Right atrium auricular region (tissue), 2 donors: ENCODE measurements around the gene KCNT2. TPM values are rescaled to one million over a fixed set of nuclear protein-coding genes. Genes with fewer than 3 reads are reported as not detected.

Source experiments
- DNase-seq: peaks from one replicate; pipeline ENCODE4 v3.0.0-alpha.2; 2019; ENCODE audit warnings: low spot score
- H3K27ac ChIP-seq, 2 donors: fragments of 200-600 bp; sonication (generic); 1 replicate in 1 of 2; 2 replicates in 1 of 2; pipeline ENCODE4 v1.5.1; 2016 to 2019
- H3K27me3 ChIP-seq, 2 donors: fragments of 200-600 bp; sonication (generic); one replicate each; pipeline versions ENCODE4 v1.5.1 to v1.6.0; 2017 to 2019
- H3K36me3 ChIP-seq: fragments of 200-600 bp; sonication (generic); one replicate; pipeline ENCODE4 v1.5.1; 2016
- H3K4me1 ChIP-seq, 2 donors: fragments of 200-600 bp; sonication (generic); one replicate each; pipeline versions ENCODE4 v1.5.1 to v1.6.0; 2017 to 2019
- H3K4me3 ChIP-seq, 2 donors: fragments of 200-600 bp; sonication (generic); 1 replicate in 1 of 2; 2 replicates in 1 of 2; pipeline ENCODE4 v1.5.1; 2017 to 2019; ENCODE audit warnings: mild to moderate bottlenecking in 1 of 2, moderate library complexity in 1 of 2
- H3K9me3 ChIP-seq, 2 donors: fragments of 200-600 bp; sonication (generic); one replicate each; pipeline ENCODE4 v1.5.1; 2019
- CTCF ChIP-seq, 2 donors: fragments of 200-600 bp; sonication (generic); IDR thresholded peaks; one replicate each; pipeline ENCODE4 v1.5.1; 2019; ENCODE audit warnings: antibody characterized with exemption in 2 of 2
- total RNA-seq, 2 donors: library from RNA; depleted of rRNA; stranded (reverse); fragments of >200 nt; gene quantifications; one replicate each; pipeline ENCODE4 v1.1.0, GENCODE V29; 2016

Gene KCNT2
- total RNA-seq, 2 donors from 2014 or later = 3.9 to 14.1 TPM

DNA sequence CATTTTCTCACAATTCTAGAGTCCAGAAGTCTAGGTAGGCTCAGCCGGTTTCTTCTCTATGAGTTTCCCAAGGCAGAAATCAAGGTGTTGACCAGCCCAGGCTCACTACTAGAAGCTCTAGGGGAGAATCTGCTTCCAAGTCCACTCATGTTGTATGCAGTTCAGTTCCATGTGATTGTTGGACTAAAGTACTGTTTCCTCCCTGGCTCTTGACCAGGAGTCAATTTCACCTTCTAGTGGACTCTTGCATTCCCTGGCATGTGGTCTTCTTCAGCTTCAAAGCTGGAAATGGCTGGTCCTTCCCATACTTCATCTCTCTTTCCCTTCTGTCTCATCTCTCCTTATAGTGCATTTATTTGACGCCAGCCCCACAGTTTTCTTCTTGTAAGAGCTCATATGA lies 153.4 kb downstream of the KCNT2 start:
- no peaks in the 10 kb centered on the region for H3K4me1 ChIP-seq
- H3K27ac ChIP-seq = no peak overlapping the region
- no peaks in the 10 kb centered on the region for H3K27me3 ChIP-seq
- no peak overlapping the region for H3K4me3 ChIP-seq
- no peak for DNase-seq
- TF ChIP-seq CTCF (IDR thresholded peaks at IDR 0.05) = no peak
- no peaks in the 10 kb centered on the region for H3K36me3 ChIP-seq
- no peaks in the 10 kb centered on the region for H3K9me3 ChIP-seq

DNA sequence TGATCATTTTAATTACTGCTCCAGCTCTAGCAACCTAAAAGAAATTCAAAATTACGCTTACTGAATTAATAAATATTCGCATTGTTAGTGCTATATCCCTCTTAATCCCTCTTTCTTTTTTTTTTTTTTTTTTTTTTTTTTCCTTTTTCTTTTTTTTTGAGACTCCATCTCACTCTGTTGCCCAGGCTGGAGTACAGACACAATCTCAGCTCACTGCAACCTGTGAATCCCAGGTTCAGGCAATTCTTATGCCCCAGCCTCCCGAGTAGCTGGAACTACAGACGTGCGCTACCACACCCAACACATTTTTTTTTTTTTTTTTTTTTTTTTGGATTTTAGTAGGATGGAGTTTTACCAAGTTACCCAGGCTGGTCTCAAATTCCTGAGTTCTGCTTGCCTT lies 157.1 kb downstream of the KCNT2 start:
- Histone ChIP-seq H3K9me3 (no peaks in the 10 kb centered on the region), H3K27me3 (no peaks in the 10 kb centered on the region), H3K4me3 (no peak overlapping the region), H3K36me3 (no peaks in the 10 kb centered on the region), H3K27ac (no peak overlapping the region), H3K4me1 (no peaks in the 10 kb centered on the region)
- no peak for TF ChIP-seq CTCF (IDR thresholded peaks at IDR 0.05)
- DNase-seq = no peak

- H3K4me1 ChIP-seq = no peaks in the 10 kb centered on the region
- no peaks in the 10 kb centered on the region for H3K9me3 ChIP-seq
- no peak overlapping the region for H3K27ac ChIP-seq
- no peaks in the 10 kb centered on the region for H3K27me3 ChIP-seq
- DNase-seq = no peak
- H3K4me3 ChIP-seq = no peak overlapping the region
- no peaks in the 10 kb centered on the region for H3K36me3 ChIP-seq
- no peak for TF ChIP-seq CTCF (IDR thresholded peaks at IDR 0.05)
Measured at GRCh38 chr1:196450143-196451095, 157.8 kb downstream of the KCNT2 start.

- TF ChIP-seq CTCF (IDR thresholded peaks at IDR 0.05) = no peak
Measured at GRCh38 chr1:196449460-196449859, 158.8 kb downstream of the KCNT2 start.

GRCh38 chr1:196445775-196446174 lies 162.5 kb downstream of the KCNT2 start:
- Histone ChIP-seq H3K27ac (no peak overlapping the region), H3K36me3 (no peaks in the 10 kb centered on the region), H3K4me3 (no peak overlapping the region), H3K9me3 (no peaks in the 10 kb centered on the region), H3K4me1 (no peaks in the 10 kb centered on the region), H3K27me3 (no peaks in the 10 kb centered on the region)
- DNase-seq = no peak
- TF ChIP-seq CTCF (IDR thresholded peaks at IDR 0.05) = no peak

More at GRCh38 chr1:196449460-196449859, 158.8 kb downstream of the KCNT2 start:
- no peak for DNase-seq
- H3K4me1 ChIP-seq = no peaks in the 10 kb centered on the region
- no peaks in the 10 kb centered on the region for H3K27me3 ChIP-seq
- H3K36me3 ChIP-seq = no peaks in the 10 kb centered on the region
- no peak overlapping the region for H3K4me3 ChIP-seq
- no peaks in the 10 kb centered on the region for H3K9me3 ChIP-seq
- H3K27ac ChIP-seq = no peak overlapping the region
